HG02763 (cell line): ENCODE measurements around the gene KIT.
"Not testable (repeated sequence)": the region's sequence is repeated elsewhere in the genome, so short reads cannot be mapped to it uniquely, and the experiment has no call there.

Experiments used
- ATAC-seq: cut with Tn5 transposase; IDR thresholded peaks from one replicate; pipeline ENCODE4 v1.9.1; 2021; ENCODE audit warnings: mild to moderate bottlenecking, moderate library complexity; ENCODE audit not compliant: unreplicated experiment

Gene KIT

GRCh38 chr4:54657551-54658251 lies at the start of gene KIT:
Gene KIT (plus strand): TSS chr4:54657957. CDS start chr4:54658015, 58 bp downstream.
- ATAC-seq, result no peak

GRCh38 chr4:54609310-54609709 lies 48.4 kb upstream of the KIT start:
- ATAC-seq, result no peak

GRCh38 chr4:54614149-54614548 lies 43.6 kb upstream of the KIT start:
- no peak for ATAC-seq

- no peak for ATAC-seq
Measured at GRCh38 chr4:54620773-54621172, 37.0 kb upstream of the KIT start.

GRCh38 chr4:54625391-54625790 lies 32.4 kb upstream of the KIT start:
- no peak for ATAC-seq

GRCh38 chr4:54626113-54626512 lies 31.6 kb upstream of the KIT start:
- no peak for ATAC-seq

GRCh38 chr4:54632537-54632936 lies 25.2 kb upstream of the KIT start:
- no peak for ATAC-seq

- not testable (repeated sequence) for ATAC-seq
Measured at GRCh38 chr4:54633102-54633740, 24.5 kb upstream of the KIT start.

- ATAC-seq, result no peak
Measured at GRCh38 chr4:54635318-54635717, 22.4 kb upstream of the KIT start.

GRCh38 chr4:54637325-54637724 lies 20.4 kb upstream of the KIT start:
- no peak for ATAC-seq

GRCh38 chr4:54641101-54641500 lies 16.7 kb upstream of the KIT start:
- ATAC-seq, result not testable (repeated sequence)

- no peak for ATAC-seq
Measured at GRCh38 chr4:54643172-54643571, 14.6 kb upstream of the KIT start.

- no peak for ATAC-seq
Measured at GRCh38 chr4:54643958-54644751, 13.6 kb upstream of the KIT start.

- ATAC-seq, result no peak
Measured at GRCh38 chr4:54645830-54646229, 11.9 kb upstream of the KIT start.

- ATAC-seq, result no peak
Measured at GRCh38 chr4:54647070-54647469, 10.7 kb upstream of the KIT start.

GRCh38 chr4:54651050-54651449 lies 6.7 kb upstream of the KIT start:
- no peak for ATAC-seq

- no peak for ATAC-seq
Measured at GRCh38 chr4:54654753-54655152, 3.0 kb upstream of the KIT start.

- no peak for ATAC-seq
Measured at GRCh38 chr4:54657185-54657550, 589 bp upstream of the KIT start.

GRCh38 chr4:54658252-54659093 lies 716 bp downstream of the KIT start:
- ATAC-seq, result no peak

- ATAC-seq, result no peak
Measured at GRCh38 chr4:54659313-54659712, 1.6 kb downstream of the KIT start.
